ENCODE measurements around the gene HNRNPAB.

DNA sequence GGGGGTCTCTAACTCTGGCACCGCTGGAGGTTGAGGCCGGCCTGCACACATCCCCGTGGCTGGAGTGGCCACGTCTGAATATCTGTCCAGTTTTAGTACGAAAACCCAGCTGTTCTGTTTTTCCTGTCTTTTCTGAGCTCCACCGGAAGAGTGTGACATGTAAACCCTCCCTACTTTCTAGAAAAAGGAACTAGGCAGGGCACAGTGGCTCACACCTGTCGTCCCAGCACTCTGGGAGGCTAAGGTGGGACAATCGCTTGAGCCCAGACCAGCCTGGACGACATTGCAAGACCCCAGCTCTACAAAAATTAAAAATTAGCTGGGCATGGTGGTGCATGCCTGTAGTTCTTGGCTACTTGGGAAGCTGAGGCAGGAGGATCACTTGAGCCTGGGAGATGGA, 36.4 kb downstream of the HNRNPAB start:
- TF ChIP-seq POLR2A (IDR thresholded peaks at IDR 0.05), result no peak
- TF ChIP-seq, protein P1, sequence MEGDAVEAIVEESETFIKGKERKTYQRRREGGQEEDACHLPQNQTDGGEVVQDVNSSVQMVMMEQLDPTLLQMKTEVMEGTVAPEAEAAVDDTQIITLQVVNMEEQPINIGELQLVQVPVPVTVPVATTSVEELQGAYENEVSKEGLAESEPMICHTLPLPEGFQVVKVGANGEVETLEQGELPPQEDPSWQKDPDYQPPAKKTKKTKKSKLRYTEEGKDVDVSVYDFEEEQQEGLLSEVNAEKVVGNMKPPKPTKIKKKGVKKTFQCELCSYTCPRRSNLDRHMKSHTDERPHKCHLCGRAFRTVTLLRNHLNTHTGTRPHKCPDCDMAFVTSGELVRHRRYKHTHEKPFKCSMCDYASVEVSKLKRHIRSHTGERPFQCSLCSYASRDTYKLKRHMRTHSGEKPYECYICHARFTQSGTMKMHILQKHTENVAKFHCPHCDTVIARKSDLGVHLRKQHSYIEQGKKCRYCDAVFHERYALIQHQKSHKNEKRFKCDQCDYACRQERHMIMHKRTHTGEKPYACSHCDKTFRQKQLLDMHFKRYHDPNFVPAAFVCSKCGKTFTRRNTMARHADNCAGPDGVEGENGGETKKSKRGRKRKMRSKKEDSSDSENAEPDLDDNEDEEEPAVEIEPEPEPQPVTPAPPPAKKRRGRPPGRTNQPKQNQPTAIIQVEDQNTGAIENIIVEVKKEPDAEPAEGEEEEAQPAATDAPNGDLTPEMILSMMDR (IDR thresholded peaks at IDR 0.05 in 4 of 5, conservative IDR thresholded peaks at IDR 0.05 in 1 of 5), result no peak
